ENCODE measurements around the gene VTN.

DNA sequence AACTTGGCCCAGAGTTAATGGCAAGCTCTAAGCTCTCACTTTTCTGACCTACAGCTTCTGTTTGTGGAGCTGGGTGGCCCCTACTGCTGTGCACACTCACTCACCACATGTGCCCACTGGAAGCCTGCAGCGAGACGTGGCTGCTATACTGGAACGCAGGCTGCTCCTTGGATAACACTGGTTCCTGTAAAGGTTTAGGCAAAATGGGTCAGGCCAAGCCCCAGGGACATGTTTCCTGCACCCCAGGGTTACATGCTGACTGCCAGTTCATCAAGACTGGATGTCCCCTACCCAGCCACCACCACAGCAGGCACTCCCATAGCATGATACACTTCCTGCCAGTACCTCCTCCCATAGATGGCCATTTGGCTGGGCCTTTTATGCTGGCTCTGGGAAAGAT, 21.1 kb downstream of the VTN start:
- TF ChIP-seq POLR2A (IDR thresholded peaks at IDR 0.05) (no peak), CTCF (IDR thresholded peaks at IDR 0.05 in 8 of 11, conservative IDR thresholded peaks at IDR 0.05 in 3 of 11) (no peak)
